WTC11 (cell line): ENCODE data around the gene URI1. TPM values are rescaled to one million over a fixed set of nuclear protein-coding genes. Genes with fewer than 3 reads are reported as not detected.

ENCODE experiments used
- ATAC-seq: fragments of 200-7000 bp; cut with Tn5 transposase; 2 replicates; pipeline ENCODE4 v1.10.0; 2021; ENCODE audit warnings: mild to moderate bottlenecking, moderate library complexity
- CTCF ChIA-PET: fragments of 300-600 bp; sonication (Branson Sonifier 250); formaldehyde crosslinking; loops from one replicate; lab custom pipeline; 2021; ENCODE audit warnings: antibody characterized with exemption; lab: Charles Lee
- POLR2A ChIA-PET: fragments of 350-600 bp; sonication (Branson Sonifier 250); formaldehyde crosslinking; loops from one replicate; lab custom pipeline; 2021; ENCODE audit warnings: antibody characterized with exemption; lab: Charles Lee
- DNase-seq: peaks from one replicate; pipeline ENCODE4 v3.0.0; 2021; ENCODE audit warnings: low spot score
- H3K27ac Mint-ChIP-seq: 2 replicates; pipeline ENCODE4 v1.8.0; 2021; ENCODE audit warnings: mixed read lengths
- H3K27me3 Mint-ChIP-seq: 2 replicates; pipeline ENCODE4 v1.8.0; 2021; ENCODE audit warnings: low read depth, mild to moderate bottlenecking, moderate library complexity, mixed read lengths
- H3K36me3 Mint-ChIP-seq: 2 replicates; pipeline ENCODE4 v1.8.0; 2021; ENCODE audit warnings: mixed read lengths
- H3K4me1 Mint-ChIP-seq: 2 replicates; pipeline ENCODE4 v1.8.0; 2022; ENCODE audit warnings: mixed read lengths
- H3K4me3 Mint-ChIP-seq: 2 replicates; pipeline ENCODE4 v1.8.0; 2021; ENCODE audit warnings: mild to moderate bottlenecking, moderate library complexity, mixed read lengths
- H3K9me3 Mint-ChIP-seq: 2 replicates; pipeline ENCODE4 v1.8.0; 2021; ENCODE audit warnings: mixed read lengths
- ATF1 ChIP-seq: sonication (generic); formaldehyde crosslinking; IDR thresholded peaks from 2 replicates; pipeline ENCODE4 v1.8.1; 2023; ENCODE audit warnings: mild to moderate bottlenecking, moderate library complexity, missing genetic modification reagents
- E2F4 ChIP-seq: sonication (generic); formaldehyde crosslinking; IDR thresholded peaks from 2 replicates; pipeline ENCODE4 v1.8.1; 2022; ENCODE audit warnings: low read depth, mild to moderate bottlenecking, moderate library complexity, missing genetic modification reagents, borderline replicate concordance
- FOXK1 ChIP-seq: sonication (generic); formaldehyde crosslinking; IDR thresholded peaks from 2 replicates; pipeline ENCODE4 v1.8.0; 2022; ENCODE audit warnings: mild to moderate bottlenecking, moderate library complexity, missing genetic modification reagents
- IRF2 ChIP-seq: sonication (generic); formaldehyde crosslinking; IDR thresholded peaks from 2 replicates; pipeline ENCODE4 v1.8.0; 2022; ENCODE audit warnings: low read depth, missing genetic modification reagents, borderline replicate concordance
- NFATC4 ChIP-seq: fragments of 250-450 bp; sonication (Bioruptor Pico); IDR thresholded peaks from 2 replicates; pipeline ENCODE4 v1.9.0; 2021; ENCODE audit warnings: mild to moderate bottlenecking
- USF1 ChIP-seq: sonication (generic); formaldehyde crosslinking; IDR thresholded peaks from 2 replicates; pipeline ENCODE4 v1.8.0; 2022; ENCODE audit warnings: mild to moderate bottlenecking, missing genetic modification reagents
- ZNF219 ChIP-seq: sonication (generic); formaldehyde crosslinking; IDR thresholded peaks from 2 replicates; pipeline ENCODE4 v1.8.0; 2023; ENCODE audit warnings: missing genetic modification reagents, mild to moderate bottlenecking, borderline replicate concordance
- ZNF423 ChIP-seq: fragments of 250-450 bp; sonication (Bioruptor Pico); IDR thresholded peaks from 2 replicates; pipeline ENCODE4 v2.1.2; 2022; ENCODE audit warnings: mild to moderate bottlenecking, moderate library complexity
- ZNF532 ChIP-seq: fragments of 250-450 bp; sonication (Bioruptor Pico); IDR thresholded peaks from 2 replicates; pipeline ENCODE4 v1.9.0; 2021; ENCODE audit warnings: mild to moderate bottlenecking, borderline replicate concordance
- total RNA-seq: library from RNA; stranded (reverse); gene quantifications from 3 replicates; pipeline ENCODE4 v1.2.3, GENCODE V29; 2021
- TF ChIP-seq, protein P1 (sequence below): sonication (generic); formaldehyde crosslinking; IDR thresholded peaks from 2 replicates; pipeline ENCODE4 v1.8.0; 2022; ENCODE audit warnings: missing genetic modification reagents
- TF ChIP-seq, protein P2 (sequence below): sonication (generic); formaldehyde crosslinking; conservative IDR thresholded peaks from 2 replicates; pipeline ENCODE4 v1.8.1; 2022; ENCODE audit warnings: mild to moderate bottlenecking, missing genetic modification reagents
- TF ChIP-seq, protein P3 (sequence below): sonication (generic); formaldehyde crosslinking; IDR thresholded peaks from 2 replicates; pipeline ENCODE4 v1.8.0; 2023; ENCODE audit warnings: mild to moderate bottlenecking, missing genetic modification reagents
- TF ChIP-seq, protein P4 (sequence below): sonication (generic); formaldehyde crosslinking; IDR thresholded peaks from 2 replicates; pipeline ENCODE4 v1.8.0; 2022; ENCODE audit warnings: mild to moderate bottlenecking, missing genetic modification reagents

The URI1 gene
- total RNA-seq, 1 experiment from 2014 or later = 57.1 TPM

DNA sequence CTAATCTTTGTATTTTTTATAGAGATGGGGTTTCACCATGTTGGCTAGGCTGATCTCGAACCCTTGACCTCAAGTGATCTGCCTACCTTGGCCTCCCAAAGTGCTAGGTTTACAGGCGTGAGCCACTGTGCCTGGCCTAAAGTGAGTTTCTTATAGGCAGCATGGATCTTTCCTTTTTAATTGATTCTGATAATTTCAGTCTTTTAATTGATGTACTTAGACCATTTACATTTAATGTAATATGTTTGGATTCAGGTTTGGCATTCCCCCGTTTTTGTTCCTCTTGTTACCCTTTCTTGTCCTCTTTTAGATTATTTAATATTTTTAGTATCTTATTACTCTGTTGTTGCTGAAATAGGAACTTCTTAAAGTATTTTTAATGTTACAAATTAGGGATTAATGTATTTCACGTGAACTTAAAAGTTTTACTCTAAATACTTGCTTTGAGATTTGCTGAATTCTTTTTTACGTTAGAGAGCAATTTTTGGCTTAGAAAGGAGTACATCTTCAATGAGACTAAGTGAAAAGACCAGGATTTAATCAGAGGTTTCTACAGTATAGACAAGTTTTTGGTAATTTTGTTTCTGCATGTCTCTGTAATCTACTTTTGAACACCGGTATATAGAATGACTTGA, 50.3 kb downstream of the URI1 start:
- CTCF ChIA-PET = no interaction called here

More for the DNA sequence above, 50.3 kb downstream of the URI1 start:
- ATAC-seq = no peak
- peaks cover 20% of the 10 kb centered on the region for H3K9me3 Mint-ChIP-seq
- H3K4me1 Mint-ChIP-seq = peaks cover 6% of the 10 kb centered on the region
- no peak overlapping the region for H3K4me3 Mint-ChIP-seq
- no peaks in the 10 kb centered on the region for H3K27me3 Mint-ChIP-seq
- H3K36me3 Mint-ChIP-seq = peaks cover 46% of the 10 kb centered on the region
- no peak overlapping the region for H3K27ac Mint-ChIP-seq
- no peak for DNase-seq
- POLR2A ChIA-PET = no interaction called here
- TF ChIP-seq E2F4 (CRISPR knock-in tag) (no peak), ZNF423 (CRISPR knock-in tag) (no peak), FOXK1 (CRISPR knock-in tag) (no peak), ATF1 (no peak), ZNF219 (no peak), IRF2 (CRISPR knock-in tag) (no peak), NFATC4 (no peak), ZNF532 (CRISPR knock-in tag) (no peak), USF1 (CRISPR knock-in tag) (no peak)
- TF ChIP-seq, protein P1, sequence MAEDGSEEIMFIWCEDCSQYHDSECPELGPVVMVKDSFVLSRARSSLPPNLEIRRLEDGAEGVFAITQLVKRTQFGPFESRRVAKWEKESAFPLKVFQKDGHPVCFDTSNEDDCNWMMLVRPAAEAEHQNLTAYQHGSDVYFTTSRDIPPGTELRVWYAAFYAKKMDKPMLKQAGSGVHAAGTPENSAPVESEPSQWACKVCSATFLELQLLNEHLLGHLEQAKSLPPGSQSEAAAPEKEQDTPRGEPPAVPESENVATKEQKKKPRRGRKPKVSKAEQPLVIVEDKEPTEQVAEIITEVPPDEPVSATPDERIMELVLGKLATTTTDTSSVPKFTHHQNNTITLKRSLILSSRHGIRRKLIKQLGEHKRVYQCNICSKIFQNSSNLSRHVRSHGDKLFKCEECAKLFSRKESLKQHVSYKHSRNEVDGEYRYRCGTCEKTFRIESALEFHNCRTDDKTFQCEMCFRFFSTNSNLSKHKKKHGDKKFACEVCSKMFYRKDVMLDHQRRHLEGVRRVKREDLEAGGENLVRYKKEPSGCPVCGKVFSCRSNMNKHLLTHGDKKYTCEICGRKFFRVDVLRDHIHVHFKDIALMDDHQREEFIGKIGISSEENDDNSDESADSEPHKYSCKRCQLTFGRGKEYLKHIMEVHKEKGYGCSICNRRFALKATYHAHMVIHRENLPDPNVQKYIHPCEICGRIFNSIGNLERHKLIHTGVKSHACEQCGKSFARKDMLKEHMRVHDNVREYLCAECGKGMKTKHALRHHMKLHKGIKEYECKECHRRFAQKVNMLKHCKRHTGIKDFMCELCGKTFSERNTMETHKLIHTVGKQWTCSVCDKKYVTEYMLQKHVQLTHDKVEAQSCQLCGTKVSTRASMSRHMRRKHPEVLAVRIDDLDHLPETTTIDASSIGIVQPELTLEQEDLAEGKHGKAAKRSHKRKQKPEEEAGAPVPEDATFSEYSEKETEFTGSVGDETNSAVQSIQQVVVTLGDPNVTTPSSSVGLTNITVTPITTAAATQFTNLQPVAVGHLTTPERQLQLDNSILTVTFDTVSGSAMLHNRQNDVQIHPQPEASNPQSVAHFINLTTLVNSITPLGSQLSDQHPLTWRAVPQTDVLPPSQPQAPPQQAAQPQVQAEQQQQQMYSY (CRISPR knock-in tag) = no peak
- TF ChIP-seq, protein P2, sequence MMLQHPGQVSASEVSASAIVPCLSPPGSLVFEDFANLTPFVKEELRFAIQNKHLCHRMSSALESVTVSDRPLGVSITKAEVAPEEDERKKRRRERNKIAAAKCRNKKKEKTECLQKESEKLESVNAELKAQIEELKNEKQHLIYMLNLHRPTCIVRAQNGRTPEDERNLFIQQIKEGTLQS (CRISPR knock-in tag) = no peak
- TF ChIP-seq, protein P3, sequence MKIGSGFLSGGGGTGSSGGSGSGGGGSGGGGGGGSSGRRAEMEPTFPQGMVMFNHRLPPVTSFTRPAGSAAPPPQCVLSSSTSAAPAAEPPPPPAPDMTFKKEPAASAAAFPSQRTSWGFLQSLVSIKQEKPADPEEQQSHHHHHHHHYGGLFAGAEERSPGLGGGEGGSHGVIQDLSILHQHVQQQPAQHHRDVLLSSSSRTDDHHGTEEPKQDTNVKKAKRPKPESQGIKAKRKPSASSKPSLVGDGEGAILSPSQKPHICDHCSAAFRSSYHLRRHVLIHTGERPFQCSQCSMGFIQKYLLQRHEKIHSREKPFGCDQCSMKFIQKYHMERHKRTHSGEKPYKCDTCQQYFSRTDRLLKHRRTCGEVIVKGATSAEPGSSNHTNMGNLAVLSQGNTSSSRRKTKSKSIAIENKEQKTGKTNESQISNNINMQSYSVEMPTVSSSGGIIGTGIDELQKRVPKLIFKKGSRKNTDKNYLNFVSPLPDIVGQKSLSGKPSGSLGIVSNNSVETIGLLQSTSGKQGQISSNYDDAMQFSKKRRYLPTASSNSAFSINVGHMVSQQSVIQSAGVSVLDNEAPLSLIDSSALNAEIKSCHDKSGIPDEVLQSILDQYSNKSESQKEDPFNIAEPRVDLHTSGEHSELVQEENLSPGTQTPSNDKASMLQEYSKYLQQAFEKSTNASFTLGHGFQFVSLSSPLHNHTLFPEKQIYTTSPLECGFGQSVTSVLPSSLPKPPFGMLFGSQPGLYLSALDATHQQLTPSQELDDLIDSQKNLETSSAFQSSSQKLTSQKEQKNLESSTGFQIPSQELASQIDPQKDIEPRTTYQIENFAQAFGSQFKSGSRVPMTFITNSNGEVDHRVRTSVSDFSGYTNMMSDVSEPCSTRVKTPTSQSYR (CRISPR knock-in tag) = no peak
- TF ChIP-seq, protein P4, sequence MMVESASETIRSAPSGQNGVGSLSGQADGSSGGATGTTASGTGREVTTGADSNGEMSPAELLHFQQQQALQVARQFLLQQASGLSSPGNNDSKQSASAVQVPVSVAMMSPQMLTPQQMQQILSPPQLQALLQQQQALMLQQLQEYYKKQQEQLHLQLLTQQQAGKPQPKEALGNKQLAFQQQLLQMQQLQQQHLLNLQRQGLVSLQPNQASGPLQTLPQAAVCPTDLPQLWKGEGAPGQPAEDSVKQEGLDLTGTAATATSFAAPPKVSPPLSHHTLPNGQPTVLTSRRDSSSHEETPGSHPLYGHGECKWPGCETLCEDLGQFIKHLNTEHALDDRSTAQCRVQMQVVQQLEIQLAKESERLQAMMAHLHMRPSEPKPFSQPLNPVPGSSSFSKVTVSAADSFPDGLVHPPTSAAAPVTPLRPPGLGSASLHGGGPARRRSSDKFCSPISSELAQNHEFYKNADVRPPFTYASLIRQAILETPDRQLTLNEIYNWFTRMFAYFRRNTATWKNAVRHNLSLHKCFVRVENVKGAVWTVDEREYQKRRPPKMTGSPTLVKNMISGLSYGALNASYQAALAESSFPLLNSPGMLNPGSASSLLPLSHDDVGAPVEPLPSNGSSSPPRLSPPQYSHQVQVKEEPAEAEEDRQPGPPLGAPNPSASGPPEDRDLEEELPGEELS (CRISPR knock-in tag) = no peak
